DMS53 treated with DMSO at 0.1 percent for 48 hours (cell line): Measurements from ENCODE around the gene PALB2.

Experiments
- DNase-seq: peaks from one replicate; lab custom pipeline; 2025; ENCODE audit not compliant: unreplicated experiment; lab: John Stamatoyannopoulos, UW

PALB2 gene

DNA sequence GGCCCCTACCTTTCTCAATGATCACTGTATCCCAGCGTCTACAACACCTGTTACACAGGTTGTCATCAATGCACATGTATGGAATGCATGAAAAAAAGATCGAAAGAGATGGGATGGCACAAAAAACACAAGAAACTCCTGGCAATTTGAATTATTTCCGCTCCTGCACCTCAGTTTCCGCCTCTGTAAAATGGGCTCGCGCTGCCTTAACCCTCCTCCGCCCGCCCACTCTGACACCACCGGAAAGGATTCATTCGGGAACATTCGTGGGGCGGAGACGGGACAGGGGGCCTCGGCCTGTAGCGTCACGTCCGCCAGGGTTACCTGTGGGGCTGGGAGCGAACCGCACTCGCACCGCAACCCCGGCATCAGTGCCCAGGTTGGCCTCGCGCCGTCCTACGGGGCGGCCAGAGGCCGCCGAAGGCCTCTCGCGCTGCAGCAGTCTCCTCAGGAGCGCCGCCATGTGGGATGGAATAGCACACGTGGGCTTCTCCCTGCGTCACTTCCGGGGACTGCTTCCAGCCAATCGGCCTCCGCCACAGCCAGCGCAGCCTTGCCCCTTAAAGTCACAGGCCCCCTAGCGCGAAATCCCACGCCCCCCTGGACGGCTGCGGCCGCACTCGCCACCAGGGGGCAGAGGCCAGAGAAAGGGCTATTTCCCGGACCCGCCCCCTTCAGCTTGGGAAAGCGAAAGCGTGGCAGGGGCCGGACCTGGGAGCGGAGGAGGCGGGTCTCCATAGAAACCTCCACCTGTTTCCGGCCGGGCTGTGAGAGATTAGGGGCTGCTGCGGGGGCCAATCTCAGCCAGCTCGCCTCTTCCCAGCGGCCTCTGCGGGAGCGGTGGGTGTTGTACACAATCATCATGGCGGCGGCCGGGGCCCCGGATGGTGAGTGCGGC lies 84.0 kb downstream of the PALB2 start, which contains the start of the genes EARS2 and UBFD1:
Gene EARS2, minus strand, starts transcription at position 470 of the 898 bp plus-strand sequence. Its CDS starts 7 bp downstream, at position 463.
Gene UBFD1, plus strand, starts transcription at position 847 of the 898 bp plus-strand sequence. Its CDS starts 16 bp downstream, at position 863.
- peak; percentile 98 for DNase-seq

DNA sequence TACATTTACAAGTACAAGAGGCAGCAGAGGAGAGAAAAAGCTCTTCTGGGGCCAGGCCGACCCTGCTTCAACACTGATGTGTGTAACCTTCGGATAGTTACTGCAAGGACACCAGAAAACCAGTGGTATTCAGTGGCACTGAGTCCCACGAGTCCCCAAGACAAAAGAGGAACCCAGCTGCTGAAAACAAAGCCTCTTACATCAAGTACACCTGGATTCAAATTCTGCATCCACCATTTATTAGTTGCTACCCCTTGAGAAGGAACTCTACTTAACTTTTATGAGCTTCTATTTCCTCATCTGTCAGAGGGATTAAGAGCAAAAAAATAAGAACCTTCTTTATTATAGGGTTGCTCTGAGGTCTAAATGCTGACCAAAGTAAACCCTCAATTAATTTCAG lies 86.6 kb downstream of the PALB2 start:
- DNase-seq, result no peak
